Sigmoid colon (tissue), 4 donors: ENCODE data around the gene ABCF1.

Experiments used
- POLR2A ChIP-seq, 2 donors: fragments of 450-650 bp; IDR thresholded peaks; one replicate each; pipeline ENCODE4 v1.6.1; 2016; ENCODE audit warnings: antibody characterized with exemption in 2 of 2, mild to moderate bottlenecking in 2 of 2, moderate library complexity in 2 of 2
- POLR2AphosphoS5 ChIP-seq, 4 donors: sonication (generic); formaldehyde crosslinking; IDR thresholded peaks; one replicate each; pipeline ENCODE4 v1.6.1; 2017; ENCODE audit warnings: antibody characterized with exemption in 4 of 4
- TF ChIP-seq, protein P1 (sequence below), 4 experiments: fragments of 450-650 bp in 3 of 4; fragments of 200-600 bp in 1 of 4; IDR thresholded peaks; one replicate each; pipeline ENCODE4 v1.5.1; 2016 to 2019; ENCODE audit warnings: antibody characterized with exemption in 4 of 4, mild to moderate bottlenecking in 3 of 4, moderate library complexity in 2 of 4

DNA sequence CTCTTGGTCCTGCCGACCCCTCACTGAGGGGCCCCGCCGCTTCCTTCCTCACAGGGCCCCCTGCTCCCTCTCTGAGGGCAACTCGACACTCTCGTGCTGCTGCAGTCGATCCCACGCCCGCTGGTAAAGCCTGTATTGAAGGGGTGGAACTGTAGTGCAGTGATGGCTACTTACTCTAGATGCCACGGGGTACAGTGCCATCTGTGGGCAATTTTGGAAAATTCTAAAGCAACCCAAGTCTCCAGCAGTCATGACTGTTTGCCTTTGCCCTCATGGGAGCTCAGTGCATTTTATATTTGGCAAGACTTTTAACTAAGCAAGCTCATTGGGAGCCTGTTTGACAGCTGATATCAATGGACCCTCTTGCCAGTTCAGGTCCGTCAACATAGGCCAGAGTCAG, 69.2 kb downstream of the ABCF1 start:
- TF ChIP-seq POLR2A (IDR thresholded peaks at IDR 0.05) (no peak), POLR2AphosphoS5 (IDR thresholded peaks at IDR 0.05) (no peak)
- TF ChIP-seq, protein P1, sequence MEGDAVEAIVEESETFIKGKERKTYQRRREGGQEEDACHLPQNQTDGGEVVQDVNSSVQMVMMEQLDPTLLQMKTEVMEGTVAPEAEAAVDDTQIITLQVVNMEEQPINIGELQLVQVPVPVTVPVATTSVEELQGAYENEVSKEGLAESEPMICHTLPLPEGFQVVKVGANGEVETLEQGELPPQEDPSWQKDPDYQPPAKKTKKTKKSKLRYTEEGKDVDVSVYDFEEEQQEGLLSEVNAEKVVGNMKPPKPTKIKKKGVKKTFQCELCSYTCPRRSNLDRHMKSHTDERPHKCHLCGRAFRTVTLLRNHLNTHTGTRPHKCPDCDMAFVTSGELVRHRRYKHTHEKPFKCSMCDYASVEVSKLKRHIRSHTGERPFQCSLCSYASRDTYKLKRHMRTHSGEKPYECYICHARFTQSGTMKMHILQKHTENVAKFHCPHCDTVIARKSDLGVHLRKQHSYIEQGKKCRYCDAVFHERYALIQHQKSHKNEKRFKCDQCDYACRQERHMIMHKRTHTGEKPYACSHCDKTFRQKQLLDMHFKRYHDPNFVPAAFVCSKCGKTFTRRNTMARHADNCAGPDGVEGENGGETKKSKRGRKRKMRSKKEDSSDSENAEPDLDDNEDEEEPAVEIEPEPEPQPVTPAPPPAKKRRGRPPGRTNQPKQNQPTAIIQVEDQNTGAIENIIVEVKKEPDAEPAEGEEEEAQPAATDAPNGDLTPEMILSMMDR (IDR thresholded peaks at IDR 0.05), result no peak
